K562 (cell line): Measurements from ENCODE around the gene FBLN2. TPM values are rescaled to one million over a fixed set of nuclear protein-coding genes. Genes with fewer than 3 reads are reported as not detected.
A peak's percentile ranks its signal among the peaks of the same experiment; 100 is the strongest.

Source experiments
- ATAC-seq: fragments of 200-7000 bp; cut with Tn5 transposase; 3 replicates; pipeline ENCODE4 v1.9.1; 2020; ENCODE audit warnings: moderate library complexity
- BruUV-seq: library from RNA; stranded (reverse); fragments of 400-500 nt; replicated peaks from 2 replicates; lab custom pipeline; 2021; lab: Mats Ljungman, UMichigan
- CTCF ChIA-PET: fragments of 300-600 bp; formaldehyde crosslinking; extraction: SDS; loops from one replicate; lab custom pipeline; 2021; ENCODE audit warnings: low intra/inter-chr PET ratio; lab: Yijun Ruan, JAX
- POLR2A ChIA-PET: fragments of 300-600, 350-650 bp; sonication (Branson Sonifier 250); formaldehyde crosslinking; extraction: SDS; loops from one replicate; lab custom pipeline; 2021; ENCODE audit warnings: antibody characterized with exemption, inconsistent platforms; lab: Yijun Ruan, JAX
- DNase-seq, 4 experiments: peaks; one replicate each; pipeline versions ENCODE4 v3.0.0 to v3.0.0-alpha.2; 2011 to 2018; ENCODE audit warnings: low spot score in 3 of 4, mixed read lengths in 3 of 4; ENCODE audit errors: extremely low read depth in 1 of 4
- FAIRE-seq: peaks from 2 replicates; lab custom pipeline; 2011; peaks lifted over from hg19 to GRCh38; lab: Jason Lieb, UNC
- H2AFZ ChIP-seq: 2 replicates; pipeline ENCODE4 v1.6.0; 2011; ENCODE audit warnings: low read depth, low read length, control low read depth, inconsistent platforms
- H3K27ac ChIP-seq: fragments of 200-600 bp; 3 replicates; pipeline ENCODE4 v1.8.0; 2011; ENCODE audit warnings: low read depth, mild to moderate bottlenecking, control low read depth, inconsistent platforms, low read length, moderate library complexity, mixed read lengths; ENCODE audit errors: extremely low read depth
- H3K27me3 ChIP-seq, 2 experiments: fragments of 300-600 bp in 1 of 2; 2 replicates in 1 of 2; 3 replicates in 1 of 2; pipeline versions ENCODE4 v1.6.0 to v1.8.0; 2011; ENCODE audit warnings: inconsistent platforms in 2 of 2, low read length in 2 of 2, mild to moderate bottlenecking in 1 of 2, mixed read lengths in 1 of 2, moderate library complexity in 1 of 2; ENCODE audit not compliant: control insufficient read depth in 2 of 2, insufficient read depth in 2 of 2
- H3K36me3 ChIP-seq: fragments of 300-600 bp; 3 replicates; pipeline ENCODE4 v1.8.0; 2011; ENCODE audit warnings: mild to moderate bottlenecking, low read length, inconsistent platforms; ENCODE audit not compliant: control insufficient read depth, insufficient read depth
- H3K4me1 ChIP-seq, 2 experiments: fragments of 200-600 bp in 1 of 2; replicated peaks in 1 of 2; 2 replicates in 1 of 2; 3 replicates in 1 of 2; pipeline versions ENCODE4 v1.5.1 to v1.8.0; 2011; ENCODE audit warnings: inconsistent platforms in 2 of 2, low read length in 2 of 2, mild to moderate bottlenecking in 1 of 2, mixed read lengths in 1 of 2, moderate library complexity in 1 of 2; ENCODE audit not compliant: control insufficient read depth in 2 of 2, insufficient read depth in 2 of 2
- H3K4me2 ChIP-seq: 2 replicates; pipeline ENCODE4 v1.6.1; 2011; ENCODE audit warnings: low read length, control low read depth, inconsistent platforms, mixed read lengths; ENCODE audit not compliant: insufficient read depth
- H3K4me3 ChIP-seq: fragments of 200-600 bp; sonication (generic), shearing (Covaris generic); 2 replicates; pipeline ENCODE4 v1.5.1; 2016; ENCODE audit warnings: control low read depth, inconsistent platforms
- H3K79me2 ChIP-seq: fragments of 200-600 bp; 3 replicates; pipeline ENCODE4 v1.8.0; 2011; ENCODE audit warnings: low read length, inconsistent platforms; ENCODE audit not compliant: control insufficient read depth, insufficient read depth
- H3K9ac ChIP-seq, 2 experiments: 2 replicates each; pipeline versions ENCODE4 v1.6.0 to v1.6.1; 2011; ENCODE audit warnings: low read depth in 2 of 2, low read length in 2 of 2, control low read depth in 1 of 2, inconsistent platforms in 1 of 2, mild to moderate bottlenecking in 1 of 2, mixed read lengths in 1 of 2; ENCODE audit not compliant: insufficient read depth in 1 of 2
- H3K9me1 ChIP-seq: one replicate; pipeline ENCODE4 v1.6.0; 2011; ENCODE audit warnings: inconsistent platforms, mild to moderate bottlenecking, low read length, moderate library complexity; ENCODE audit not compliant: control insufficient read depth, insufficient read depth
- H3K9me3 ChIP-seq: replicated peaks from 2 replicates; pipeline ENCODE4 v1.5.1; 2011; ENCODE audit warnings: low read depth, low read length, inconsistent platforms; ENCODE audit not compliant: control insufficient read depth, insufficient read depth
- H4K20me1 ChIP-seq: replicated peaks from 2 replicates; pipeline ENCODE4 v1.6.1; 2011; ENCODE audit warnings: low read length, inconsistent platforms, mixed read lengths; ENCODE audit not compliant: control insufficient read depth, insufficient read depth
- KLF6 ChIP-seq: fragments of 250-450 bp; sonication (Bioruptor Pico); IDR thresholded peaks from 2 replicates; pipeline ENCODE4 v1.4.0; 2020; ENCODE audit warnings: mild to moderate bottlenecking, moderate library complexity, borderline replicate concordance
- SIN3A ChIP-seq, 2 experiments: fragments of 150-350 bp in 1 of 2; IDR thresholded peaks; 2 replicates each; pipeline ENCODE4 v1.6.1; 2011 to 2016; ENCODE audit warnings: borderline replicate concordance in 2 of 2, low read depth in 2 of 2, low read length in 2 of 2, mild to moderate bottlenecking in 2 of 2, moderate library complexity in 2 of 2; ENCODE audit not compliant: control insufficient read depth in 1 of 2
- TBP ChIP-seq: optimal IDR thresholded peaks from 2 replicates; pipeline ENCODE3; 2011; ENCODE audit warnings: low read depth, low read length, improper control_type of control experiment
- UBTF ChIP-seq, 2 experiments: IDR thresholded peaks; 2 replicates each; pipeline ENCODE4 v1.6.1; 2012; ENCODE audit warnings: improper control_type of control experiment in 2 of 2, low read depth in 2 of 2, low read length in 2 of 2, borderline replicate concordance in 1 of 2
- ZNF609 ChIP-seq: sonication (generic); formaldehyde crosslinking; IDR thresholded peaks from 2 replicates; pipeline ENCODE4 v1.8.1; 2023; ENCODE audit warnings: missing genetic modification reagents, mild to moderate bottlenecking, borderline replicate concordance
- WGBS: fragments of 100-300 bp; shearing (Covaris generic); methylation state at CpG from one replicate; pipeline ENCODE4 v1.1.6; 2016; ENCODE audit warnings: low coverage, mixed read lengths; ENCODE audit not compliant: insufficient coverage; ENCODE audit errors: missing lambda C conversion rate; 5-methylcytosine and 5-hydroxymethylcytosine counted together
- in situ Hi-C: fragments of 300-500 bp; cut with MboI; formaldehyde crosslinking; loops from 4 replicates; pipeline ENCODE4 v1.15.0; 2018; ENCODE audit warnings: inconsistent platforms, mixed read lengths
- intact Hi-C: fragments of 100-400 bp; cut with micrococcal nuclease; formaldehyde crosslinking; loops from 2 replicates; pipeline ENCODE4 v1.14.2; 2022
- polyA plus RNA-seq, 8 experiments: library from polyadenylated mRNA; depleted of rRNA in 4 of 8; stranded (reverse) in 5 of 8; unstranded in 3 of 8; fragments of >200 nt; fragmentation: Nextera tagmentation in 2 of 8; fragmentation: Illumina TruSeq in 1 of 8; extraction: Ambion mirVana in 2 of 8; extraction: Trizol in 1 of 8; gene quantifications; 2 replicates each; pipeline versions ENCODE4 v1.2.1 to v1.2.3, GENCODE V29; 2011 to 2014; ENCODE audit warnings: inconsistent platforms in 1 of 8, missing spikeins in 1 of 8
- total RNA-seq, 7 experiments: library from RNA; depleted of rRNA in 6 of 7; stranded (reverse); fragments of >200 nt in 6 of 7; fragmentation: Illumina TruSeq in 2 of 7; extraction: Trizol in 2 of 7; gene quantifications; 2 replicates each; pipeline versions ENCODE4 v1.2.1 to v1.2.3, GENCODE V29; 2011 to 2021; ENCODE audit warnings: low replicate concordance in 1 of 7

Gene FBLN2
- total and polyA plus RNA-seq, 9 of the 15 experiments (the other 6 are each of a cell fraction or from before 2014, with no cell fraction given): 0.03 to 0.10 (median 0.04) TPM; not detected in 6

GRCh38 chr3:13616359-13616758 lies 67.4 kb downstream of the FBLN2 start:
- no peak for FAIRE-seq

More at GRCh38 chr3:13616359-13616758, 67.4 kb downstream of the FBLN2 start:
- peaks cover 23 to 59% of the 10 kb centered on the region in 2 experiments for H3K27me3 ChIP-seq
- peaks cover 7% of the 10 kb centered on the region for H3K9me1 ChIP-seq
- no peaks in the 10 kb centered on the region for H3K36me3 ChIP-seq
- in situ Hi-C loops: no loop called here
- CTCF ChIA-PET: no interaction called here
- H3K4me1 ChIP-seq: peaks cover 3 to 6% of the 10 kb centered on the region in 2 experiments; a peak in 4 of 5 replicates
- H3K4me2 ChIP-seq: no peak overlapping the region
- WGBS: 1% methylated on average over 7 of the region's 7 CpGs
- POLR2A ChIA-PET: interaction anchor here (0.6 kb wide), 1 partner anchor 523 kb away, joined by 3 read pairs; no protein-coding TSS in a partner anchor
- no peaks in the 10 kb centered on the region for H3K9me3 ChIP-seq
- H3K9ac ChIP-seq: no peak overlapping the region; a peak in 1 of 4 replicates
- no TSS peak for BruUV-seq
- H3K4me3 ChIP-seq: no peak overlapping the region
- no peak overlapping the region for H2AFZ ChIP-seq
- H4K20me1 ChIP-seq: peaks cover 5% of the 10 kb centered on the region; the same call in 1 of the 2 replicates
- ATAC-seq: peak; percentile 52; the same call in 2 of the 3 replicates
- TF ChIP-seq KLF6 (CRISPR knock-in tag): no peak
- no peak for TF ChIP-seq ZNF609 (CRISPR knock-in tag)
- TF ChIP-seq TBP: peak; percentile 18
- no peak for TF ChIP-seq SIN3A (IDR thresholded peaks at IDR 0.05; ENCODE audit: borderline replicate concordance in 2 of 2, control insufficient read depth in 1 of 2, low read depth in 2 of 2, low read length in 2 of 2)
- TF ChIP-seq UBTF (IDR thresholded peaks at IDR 0.05; ENCODE audit: borderline replicate concordance in 1 of 2, low read depth in 2 of 2, low read length in 2 of 2): peak; percentile 63 to 88; a peak in 2 of 4 replicates
- H3K79me2 ChIP-seq: no peaks in the 10 kb centered on the region
- intact Hi-C loops: no loop called here
- DNase-seq: no peak
- H3K27ac ChIP-seq: no peak overlapping the region
